ENCODE measurements around the gene TNFSF13.

- no peak for TF ChIP-seq CTCF (IDR thresholded peaks at IDR 0.05)
- no peak for TF ChIP-seq POLR2A (IDR thresholded peaks at IDR 0.05)
These were observed 5.2 kb upstream of the TNFSF13 start for GRCh38 chr17:7553356-7553755.

Data from heart left ventricle (tissue), 13 donors.